HepG2 (cell line): ENCODE data around the gene GALNT5. TPM values are rescaled to one million over a fixed set of nuclear protein-coding genes. Genes with fewer than 3 reads are reported as not detected.

ENCODE experiments used
- ATAC-seq: fragments of 200-7000 bp; cut with Tn5 transposase; 3 replicates; pipeline ENCODE4 v1.9.1; 2020; ENCODE audit warnings: mild to moderate bottlenecking, moderate library complexity
- BruUV-seq: library from RNA; stranded (reverse); fragments of 400-500 nt; replicated peaks from 2 replicates; lab custom pipeline; 2021; lab: Mats Ljungman, UMichigan
- CTCF ChIA-PET: fragments of 300-600 bp; formaldehyde crosslinking; extraction: SDS; loops from one replicate; lab custom pipeline; 2021; ENCODE audit warnings: low total read pairs, inconsistent platforms, low intra/inter-chr PET ratio; lab: Yijun Ruan, JAX
- POLR2A ChIA-PET: fragments of 350-600 bp; sonication (Branson Sonifier 250); formaldehyde crosslinking; loops from one replicate; lab custom pipeline; 2020; ENCODE audit warnings: antibody characterized with exemption, inconsistent platforms; lab: Yijun Ruan, JAX
- DNase-seq: peaks from one replicate; pipeline ENCODE4 v3.0.0-alpha.2; 2015; ENCODE audit warnings: low spot score
- FAIRE-seq: peaks from 3 replicates; lab custom pipeline; 2011; peaks lifted over from hg19 to GRCh38; lab: Jason Lieb, UNC
- H2AFZ ChIP-seq: one replicate; pipeline ENCODE4 v1.6.1; 2011; ENCODE audit warnings: low read length, inconsistent platforms
- H3K27ac ChIP-seq: fragments of 300-600 bp; 3 replicates; pipeline ENCODE4 v1.8.0; 2011; ENCODE audit warnings: mixed run types, mild to moderate bottlenecking, mixed read lengths, low read length, inconsistent platforms; ENCODE audit not compliant: insufficient read depth; ENCODE audit errors: extremely low read length
- H3K27me3 ChIP-seq, 2 experiments: fragments of 200-600 bp in 1 of 2; 2 replicates in 1 of 2; 3 replicates in 1 of 2; pipeline versions ENCODE4 v1.6.0 to v1.8.0; 2011; ENCODE audit warnings: low read length in 2 of 2, mild to moderate bottlenecking in 2 of 2, moderate library complexity in 2 of 2, inconsistent platforms in 1 of 2; ENCODE audit not compliant: insufficient read depth in 2 of 2, control insufficient read depth in 1 of 2
- H3K36me3 ChIP-seq, 2 experiments: fragments of 200-600 bp in 1 of 2; replicated peaks in 1 of 2; 2 replicates in 1 of 2; 3 replicates in 1 of 2; pipeline versions ENCODE4 v1.5.1 to v1.8.0; 2011; ENCODE audit warnings: low read length in 2 of 2, inconsistent platforms in 1 of 2; ENCODE audit not compliant: insufficient read depth in 2 of 2, control insufficient read depth in 1 of 2
- H3K4me1 ChIP-seq: 2 replicates; pipeline ENCODE4 v1.5.1; 2012; ENCODE audit warnings: low read length, inconsistent platforms; ENCODE audit not compliant: insufficient read depth
- H3K4me2 ChIP-seq: 2 replicates; pipeline ENCODE4 v1.6.0; 2011; ENCODE audit warnings: low read depth, low read length, inconsistent platforms
- H3K4me3 ChIP-seq, 3 experiments: fragments of 200-600 bp in 1 of 3; sonication (generic), shearing (Covaris generic) in 1 of 3; replicated peaks in 1 of 3; 2 replicates each; pipeline ENCODE4 v1.5.1; 2011 to 2016; ENCODE audit warnings: low read length in 3 of 3, inconsistent platforms in 2 of 3, low read depth in 2 of 3, mild to moderate bottlenecking in 2 of 3, control low read depth in 1 of 3, mixed read lengths in 1 of 3; ENCODE audit not compliant: insufficient read depth in 1 of 3
- H3K79me2 ChIP-seq: one replicate; pipeline ENCODE4 v1.6.1; 2011; ENCODE audit warnings: low read length, inconsistent platforms; ENCODE audit not compliant: insufficient read depth
- H3K9ac ChIP-seq: 2 replicates; pipeline ENCODE4 v1.6.0; 2011; ENCODE audit warnings: mild to moderate bottlenecking, low read depth, low read length, inconsistent platforms; ENCODE audit not compliant: insufficient read depth
- H3K9me3 ChIP-seq: 2 replicates; pipeline ENCODE4 v1.5.1; 2012; ENCODE audit warnings: mild to moderate bottlenecking, low read length
- H4K20me1 ChIP-seq: 2 replicates; pipeline ENCODE4 v1.6.0; 2011; ENCODE audit warnings: inconsistent platforms, mild to moderate bottlenecking, low read length, moderate library complexity; ENCODE audit not compliant: insufficient read depth
- ATF2 ChIP-seq: sonication (generic); formaldehyde crosslinking; IDR thresholded peaks from 2 replicates; pipeline ENCODE4 v1.4.0; 2020; ENCODE audit warnings: missing genetic modification reagents
- BCL6 ChIP-seq: IDR thresholded peaks from 2 replicates; pipeline ENCODE4 v1.6.1; 2016; ENCODE audit warnings: missing genetic modification reagents, missing compliant biosample characterization
- BRCA1 ChIP-seq: sonication (generic); formaldehyde crosslinking; IDR thresholded peaks from 2 replicates; pipeline ENCODE4 v1.4.0; 2020; ENCODE audit warnings: missing genetic modification reagents
- DPF2 ChIP-seq: sonication (generic); formaldehyde crosslinking; IDR thresholded peaks from 2 replicates; pipeline ENCODE4 v1.4.0; 2020; ENCODE audit warnings: mild to moderate bottlenecking, low read depth, missing genetic modification reagents, borderline replicate concordance
- FOXM1 ChIP-seq: sonication (generic); formaldehyde crosslinking; IDR thresholded peaks from 2 replicates; pipeline ENCODE4 v1.5.0; 2020; ENCODE audit warnings: missing genetic modification reagents
- JARID2 ChIP-seq: sonication (generic); formaldehyde crosslinking; IDR thresholded peaks from 2 replicates; pipeline ENCODE4 v1.8.1; 2023; ENCODE audit warnings: missing genetic modification reagents, inconsistent platforms; ENCODE audit not compliant: insufficient replicate concordance
- MTA3 ChIP-seq: sonication (generic); formaldehyde crosslinking; IDR thresholded peaks from 2 replicates; pipeline ENCODE4 v1.4.0; 2020; ENCODE audit warnings: missing genetic modification reagents
- SRF ChIP-seq: IDR thresholded peaks from 2 replicates; pipeline ENCODE4 v1.6.1; 2011; ENCODE audit warnings: mild to moderate bottlenecking, low read depth, low read length, moderate library complexity
- TRAFD1 ChIP-seq: sonication (generic); formaldehyde crosslinking; IDR thresholded peaks from 2 replicates; pipeline ENCODE4 v1.5.1; 2020; ENCODE audit warnings: missing genetic modification reagents, mild to moderate bottlenecking, borderline replicate concordance
- ZBTB38 ChIP-seq: sonication (generic); formaldehyde crosslinking; IDR thresholded peaks from 2 replicates; pipeline ENCODE4 v1.5.1; 2020; ENCODE audit warnings: mild to moderate bottlenecking, missing genetic modification reagents
- ZBTB46 ChIP-seq: sonication (generic); formaldehyde crosslinking; IDR thresholded peaks from 2 replicates; pipeline ENCODE4 v1.4.0; 2020; ENCODE audit warnings: mild to moderate bottlenecking, missing genetic modification reagents, borderline replicate concordance
- ZNF136 ChIP-seq: sonication (generic); formaldehyde crosslinking; IDR thresholded peaks from 2 replicates; pipeline ENCODE4 v1.8.1; 2022; ENCODE audit warnings: low read depth, mild to moderate bottlenecking, moderate library complexity, missing genetic modification reagents
- ZNF720 ChIP-seq: sonication (generic); formaldehyde crosslinking; IDR thresholded peaks from 2 replicates; pipeline ENCODE4 v1.4.0; 2020; ENCODE audit warnings: missing genetic modification reagents
- WGBS: methylation state at CpG from one replicate; pipeline ENCODE4 v1.1.6; 2017; ENCODE audit warnings: low lambda C conversion rate; 5-methylcytosine and 5-hydroxymethylcytosine counted together
- in situ Hi-C: cut with HindIII; loops from 2 replicates; pipeline ENCODE4 v1.10.0; 2017; ENCODE audit warnings: low pct_unique_long_range_greater_than_20kb; ENCODE audit not compliant: extremely low pct_ligation_motif_present
- intact Hi-C: fragments of 100-400 bp; cut with micrococcal nuclease; formaldehyde crosslinking; loops from one replicate; pipeline ENCODE4 v1.10.0; 2022; ENCODE audit not compliant: unreplicated experiment
- polyA plus RNA-seq, 8 experiments: library from polyadenylated mRNA; depleted of rRNA in 3 of 8; stranded (reverse) in 7 of 8; unstranded in 1 of 8; fragments of >200 nt; fragmentation: Illumina TruSeq in 4 of 8; extraction: Trizol in 4 of 8; gene quantifications; 2 replicates each; pipeline versions ENCODE4 v1.2.1 to v1.2.3, GENCODE V29; 2011 to 2016; ENCODE audit warnings: low read depth in 4 of 8, missing spikeins in 1 of 8, mixed read lengths in 1 of 8; ENCODE audit not compliant: insufficient read depth in 1 of 8
- total RNA-seq, 5 experiments: library from RNA; depleted of rRNA; stranded (reverse); fragments of >200 nt; fragmentation: Illumina TruSeq; extraction: Trizol; gene quantifications; 2 replicates each; pipeline ENCODE4 v1.2.3, GENCODE V29; 2016; ENCODE audit warnings: low read depth in 1 of 5
- TF ChIP-seq, protein P1 (sequence below): IDR thresholded peaks from 2 replicates; pipeline ENCODE4 v1.4.0; 2020; ENCODE audit warnings: mild to moderate bottlenecking, missing genetic modification reagents
- TF ChIP-seq, protein P2 (sequence below): sonication (generic); formaldehyde crosslinking; conservative IDR thresholded peaks from 2 replicates; pipeline ENCODE4 v1.5.0; 2020; ENCODE audit warnings: missing genetic modification reagents

GALNT5 gene
- total and polyA plus RNA-seq, 2 of the 13 experiments (the other 11 are each of a cell fraction or from before 2014, with no cell fraction given) = not detected

- ChIA-PET POLR2A (no interaction called here), CTCF (interaction anchor here (1.6 kb wide), 1 partner anchor 29 kb away, joined by 4 read pairs; no protein-coding TSS in a partner anchor)
- no peak overlapping the region for H3K9ac ChIP-seq
- ATAC-seq (no peak), DNase-seq (no peak), FAIRE-seq (no peak)
- no peaks in the 10 kb centered on the region for H3K9me3 ChIP-seq
- no peak overlapping the region for H3K4me2 ChIP-seq
- H3K4me1 ChIP-seq = no peaks in the 10 kb centered on the region
- H3K4me3 ChIP-seq = no peak overlapping the region
- no peak overlapping the region for H2AFZ ChIP-seq
- H3K36me3 ChIP-seq = no peaks in the 10 kb centered on the region
- intact Hi-C loops = no loop called here
- peaks cover 0 to 10% of the 10 kb centered on the region in 2 experiments; a peak in 1 of 5 replicates for H3K27me3 ChIP-seq
- BruUV-seq = no TSS peak
- no peaks in the 10 kb centered on the region for H4K20me1 ChIP-seq
- H3K27ac ChIP-seq = no peak overlapping the region
- WGBS = 2% methylated on average over 1 of the region's 1 CpG
- no peaks in the 10 kb centered on the region for H3K79me2 ChIP-seq
- in situ Hi-C loops = no loop called here
- TF ChIP-seq BCL6 (CRISPR knock-in tag) (no peak), BRCA1 (CRISPR knock-in tag) (no peak), FOXM1 (CRISPR knock-in tag) (no peak), ZNF720 (CRISPR knock-in tag) (no peak), SRF (no peak), ATF2 (CRISPR knock-in tag) (no peak), DPF2 (CRISPR knock-in tag) (no peak), ZBTB46 (CRISPR knock-in tag) (no peak), ZBTB38 (CRISPR knock-in tag) (no peak), MTA3 (CRISPR knock-in tag) (no peak), TRAFD1 (no peak), JARID2 (CRISPR knock-in tag) (no peak), ZNF136 (CRISPR knock-in tag) (no peak)
- TF ChIP-seq, protein P1, sequence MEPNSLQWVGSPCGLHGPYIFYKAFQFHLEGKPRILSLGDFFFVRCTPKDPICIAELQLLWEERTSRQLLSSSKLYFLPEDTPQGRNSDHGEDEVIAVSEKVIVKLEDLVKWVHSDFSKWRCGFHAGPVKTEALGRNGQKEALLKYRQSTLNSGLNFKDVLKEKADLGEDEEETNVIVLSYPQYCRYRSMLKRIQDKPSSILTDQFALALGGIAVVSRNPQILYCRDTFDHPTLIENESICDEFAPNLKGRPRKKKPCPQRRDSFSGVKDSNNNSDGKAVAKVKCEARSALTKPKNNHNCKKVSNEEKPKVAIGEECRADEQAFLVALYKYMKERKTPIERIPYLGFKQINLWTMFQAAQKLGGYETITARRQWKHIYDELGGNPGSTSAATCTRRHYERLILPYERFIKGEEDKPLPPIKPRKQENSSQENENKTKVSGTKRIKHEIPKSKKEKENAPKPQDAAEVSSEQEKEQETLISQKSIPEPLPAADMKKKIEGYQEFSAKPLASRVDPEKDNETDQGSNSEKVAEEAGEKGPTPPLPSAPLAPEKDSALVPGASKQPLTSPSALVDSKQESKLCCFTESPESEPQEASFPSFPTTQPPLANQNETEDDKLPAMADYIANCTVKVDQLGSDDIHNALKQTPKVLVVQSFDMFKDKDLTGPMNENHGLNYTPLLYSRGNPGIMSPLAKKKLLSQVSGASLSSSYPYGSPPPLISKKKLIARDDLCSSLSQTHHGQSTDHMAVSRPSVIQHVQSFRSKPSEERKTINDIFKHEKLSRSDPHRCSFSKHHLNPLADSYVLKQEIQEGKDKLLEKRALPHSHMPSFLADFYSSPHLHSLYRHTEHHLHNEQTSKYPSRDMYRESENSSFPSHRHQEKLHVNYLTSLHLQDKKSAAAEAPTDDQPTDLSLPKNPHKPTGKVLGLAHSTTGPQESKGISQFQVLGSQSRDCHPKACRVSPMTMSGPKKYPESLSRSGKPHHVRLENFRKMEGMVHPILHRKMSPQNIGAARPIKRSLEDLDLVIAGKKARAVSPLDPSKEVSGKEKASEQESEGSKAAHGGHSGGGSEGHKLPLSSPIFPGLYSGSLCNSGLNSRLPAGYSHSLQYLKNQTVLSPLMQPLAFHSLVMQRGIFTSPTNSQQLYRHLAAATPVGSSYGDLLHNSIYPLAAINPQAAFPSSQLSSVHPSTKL (CRISPR knock-in tag) = no peak
- TF ChIP-seq, protein P2, sequence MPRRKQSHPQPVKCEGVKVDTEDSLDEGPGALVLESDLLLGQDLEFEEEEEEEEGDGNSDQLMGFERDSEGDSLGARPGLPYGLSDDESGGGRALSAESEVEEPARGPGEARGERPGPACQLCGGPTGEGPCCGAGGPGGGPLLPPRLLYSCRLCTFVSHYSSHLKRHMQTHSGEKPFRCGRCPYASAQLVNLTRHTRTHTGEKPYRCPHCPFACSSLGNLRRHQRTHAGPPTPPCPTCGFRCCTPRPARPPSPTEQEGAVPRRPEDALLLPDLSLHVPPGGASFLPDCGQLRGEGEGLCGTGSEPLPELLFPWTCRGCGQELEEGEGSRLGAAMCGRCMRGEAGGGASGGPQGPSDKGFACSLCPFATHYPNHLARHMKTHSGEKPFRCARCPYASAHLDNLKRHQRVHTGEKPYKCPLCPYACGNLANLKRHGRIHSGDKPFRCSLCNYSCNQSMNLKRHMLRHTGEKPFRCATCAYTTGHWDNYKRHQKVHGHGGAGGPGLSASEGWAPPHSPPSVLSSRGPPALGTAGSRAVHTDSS = no peak
Observed at GRCh38 chr2:157307021-157307420, 49.5 kb downstream of the GALNT5 start.
